Stimulated activated CD8-positive, alpha-beta memory T cell treated with anti-CD3 and anti-CD28 coated beads, Interleukin-4, amount 100 ng/mL, for 4 hours (primary cell): ENCODE data around the gene ALG3.

Source experiments
- DNase-seq, 2 donors: peaks; one replicate each; pipeline ENCODE4 v3.0.0-alpha.2; 2020; ENCODE audit warnings: low read depth in 2 of 2, low spot score in 1 of 2

Gene ALG3

DNA sequence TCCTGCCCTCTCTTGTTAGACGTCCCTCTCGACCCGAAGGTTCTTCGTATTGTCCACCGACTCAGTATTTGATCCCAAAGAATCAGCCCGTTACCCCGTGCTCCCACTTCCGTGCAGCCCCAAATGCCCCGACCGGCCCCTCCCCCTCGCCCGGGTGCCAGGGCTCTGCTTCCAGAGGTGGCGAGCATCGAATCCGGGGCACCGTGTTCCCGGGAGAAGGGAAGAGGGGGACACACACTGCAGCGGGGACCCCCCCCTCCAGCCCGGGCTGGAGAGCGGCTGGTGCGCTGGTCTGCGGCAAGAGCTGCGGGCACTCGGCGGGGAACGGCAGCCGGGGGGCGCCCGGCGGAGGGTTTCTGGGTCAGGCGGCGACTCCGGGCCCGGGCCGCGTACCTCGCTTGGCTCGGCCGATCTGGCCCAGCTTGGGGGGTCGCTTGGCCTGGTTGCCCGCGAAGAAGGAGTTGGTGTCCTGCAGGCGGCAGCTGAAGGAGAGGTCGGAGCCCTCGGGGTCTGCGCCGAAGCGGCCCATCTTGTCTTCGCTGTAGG, 12.0 kb upstream of the ALG3 start:
- DNase-seq: no peak

DNA sequence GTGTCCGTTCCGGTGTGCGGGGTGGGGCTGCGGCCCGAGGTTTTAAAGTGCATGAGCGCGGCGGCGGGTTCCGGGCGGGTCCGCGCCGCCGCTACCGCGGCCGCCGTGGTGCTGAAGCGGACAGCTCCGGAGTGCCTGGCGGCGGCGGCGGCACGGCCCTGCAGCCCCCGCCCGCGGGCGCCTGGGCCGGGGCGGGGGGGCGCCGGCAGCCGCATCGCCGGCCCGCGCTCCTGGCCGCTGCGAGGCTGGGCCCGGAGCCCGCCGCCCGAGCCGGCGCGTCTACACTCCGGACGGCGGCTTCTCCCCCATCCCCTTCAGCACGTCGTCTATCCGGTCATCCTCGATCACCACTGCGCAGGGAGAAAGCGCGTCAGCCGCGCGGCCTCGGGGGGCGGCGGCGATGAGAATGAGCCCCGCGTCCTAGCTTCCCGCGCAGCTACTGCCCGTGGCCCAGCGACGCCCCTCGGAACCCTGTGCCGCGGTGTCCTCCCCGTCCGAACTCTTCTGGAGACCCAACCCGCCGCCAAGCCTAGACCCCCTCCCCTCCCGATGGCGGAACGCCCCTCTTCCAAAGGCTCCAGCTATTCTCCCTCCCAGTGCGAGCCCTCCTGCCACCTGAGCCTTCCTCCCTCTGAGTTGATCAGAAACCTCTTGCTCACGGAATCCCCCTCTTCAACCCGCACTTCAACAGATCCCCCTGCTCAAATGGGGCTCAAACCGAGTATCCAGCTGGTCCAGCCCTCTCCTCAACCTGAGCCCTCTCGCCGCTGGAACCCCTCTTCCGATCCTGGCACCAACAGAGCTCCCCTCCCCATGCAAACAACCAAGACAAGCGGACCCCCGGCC, 11.3 kb upstream of the ALG3 start:
- DNase-seq: no peak

DNA sequence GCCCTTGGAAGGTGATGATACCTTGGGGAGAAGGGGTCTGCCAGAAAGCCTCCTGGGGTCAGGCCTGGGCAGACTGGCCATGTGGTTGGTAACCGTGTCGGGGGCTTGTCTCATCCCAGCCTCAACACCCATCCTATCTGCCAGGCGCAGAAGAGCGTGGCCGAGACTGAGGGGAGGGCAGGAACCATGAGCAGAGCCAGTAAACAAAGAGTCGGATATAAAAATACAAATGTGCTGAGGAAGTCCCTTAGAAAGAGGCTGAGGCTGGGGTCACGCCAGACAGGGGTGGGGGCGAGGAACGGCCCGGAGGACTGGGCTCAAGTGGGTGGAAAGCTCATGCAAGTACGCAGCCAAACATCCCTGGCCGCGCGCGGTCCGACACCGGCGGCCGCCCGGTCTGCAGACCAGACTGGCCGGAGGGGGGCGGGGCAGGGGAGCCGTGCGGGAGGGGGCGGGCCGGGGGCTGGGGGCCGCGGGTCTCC, 10.7 kb upstream of the ALG3 start:
- no peak for DNase-seq

DNA sequence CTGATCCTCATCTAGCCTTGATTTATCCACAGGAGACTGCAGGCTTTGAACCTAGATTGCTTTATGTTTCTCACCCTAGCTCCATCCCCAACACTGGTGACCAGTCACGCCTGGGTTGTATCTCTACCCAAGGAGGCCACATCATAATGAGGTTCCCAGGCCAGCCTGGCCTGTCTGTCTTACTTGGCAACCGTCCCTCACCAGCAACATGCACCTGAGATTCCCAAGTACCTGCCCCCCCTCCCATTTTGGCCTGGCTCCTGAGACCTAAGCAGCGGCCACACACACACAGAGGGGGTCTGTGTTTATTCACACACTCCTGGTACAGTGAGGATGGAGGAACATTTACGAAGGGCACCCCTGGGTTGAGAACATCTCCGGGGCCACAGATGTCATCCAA, 10.2 kb upstream of the ALG3 start:
- DNase-seq: no peak

DNA sequence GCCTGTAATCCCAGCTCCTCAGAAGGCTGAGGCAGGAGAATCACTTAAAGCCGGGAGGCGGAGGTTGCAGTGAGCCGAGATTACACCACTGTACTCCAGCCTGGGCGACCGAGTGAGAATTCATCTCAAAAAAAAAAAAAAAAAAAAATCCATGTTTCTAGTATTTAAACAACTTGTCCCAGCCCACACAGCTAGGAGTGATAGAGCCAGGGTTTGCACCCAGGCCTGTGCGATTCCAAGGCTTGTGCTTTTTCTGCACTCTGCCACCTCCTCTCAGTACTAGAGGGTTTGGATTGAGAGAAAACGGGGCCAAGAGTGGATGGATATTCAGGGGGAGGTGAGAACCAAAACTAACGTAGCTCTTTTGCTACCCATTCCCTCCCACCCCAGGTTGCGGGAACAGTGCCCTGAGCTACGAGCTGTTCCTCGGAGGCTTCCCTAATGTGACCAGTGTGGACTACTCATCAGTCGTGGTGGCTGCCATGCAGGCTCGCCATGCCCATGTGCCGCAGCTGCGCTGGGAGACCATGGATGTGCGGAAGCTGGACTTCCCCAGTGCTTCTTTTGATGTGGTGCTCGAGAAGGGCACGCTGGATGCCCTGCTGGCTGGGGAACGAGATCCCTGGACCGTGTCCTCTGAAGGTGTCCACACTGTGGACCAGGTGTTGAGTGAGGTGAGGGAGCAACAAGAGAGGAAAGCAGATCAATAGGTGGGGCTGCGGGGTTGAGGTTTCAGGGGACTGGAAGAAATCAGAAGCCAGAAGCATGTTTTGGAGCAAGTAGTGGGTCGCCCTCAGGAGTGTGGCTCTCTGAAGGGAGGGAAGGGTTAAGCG, 8.5 kb upstream of the ALG3 start:
- DNase-seq: no peak

DNA sequence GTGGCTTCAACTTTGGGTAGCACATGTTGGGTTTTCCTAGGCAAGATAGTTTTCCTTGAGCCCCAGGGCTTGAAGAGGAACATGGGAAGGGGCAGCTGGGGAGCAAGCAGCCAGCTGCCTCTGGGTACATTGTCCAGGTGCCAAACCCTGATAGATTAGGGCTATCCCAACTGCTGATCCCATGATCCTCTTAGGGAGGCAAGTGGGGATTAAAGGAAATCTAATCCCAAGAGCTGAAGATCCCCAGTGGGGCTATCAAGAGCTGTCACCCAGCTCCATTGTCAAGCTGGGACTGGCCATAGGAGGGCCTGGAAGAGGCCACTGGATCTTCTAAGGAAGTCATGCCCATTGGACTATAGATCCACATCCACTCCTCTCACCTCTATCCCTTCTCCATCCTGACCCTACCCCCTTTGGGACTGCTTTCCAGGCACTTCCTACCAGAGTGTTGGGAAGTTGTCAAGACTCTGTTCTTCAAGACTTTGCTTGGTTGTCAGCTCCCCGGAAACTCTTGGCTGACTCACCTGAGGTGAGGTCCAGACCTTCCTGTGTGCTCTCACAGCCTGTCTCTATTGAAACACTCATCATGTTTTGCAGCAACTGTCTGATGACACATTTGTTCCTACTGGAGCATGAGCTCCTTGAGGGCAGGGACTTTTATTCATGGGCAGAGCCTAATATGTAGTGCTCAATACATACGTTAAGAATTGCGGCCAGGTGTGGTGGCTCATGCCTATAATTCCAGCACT, 6.7 kb upstream of the ALG3 start:
- no peak for DNase-seq

- peak; percentile 84 for DNase-seq
Observed at GRCh38 chr3:184250167-184250828, 1.5 kb upstream of the ALG3 start.

GRCh38 chr3:184249412-184250166, 827 bp upstream of the ALG3 start, which contains the start of gene EEF1AKMT4:
TSS of gene EEF1AKMT4 (plus strand) at chr3:184249672. CDS start at chr3:184249695, 23 bp downstream.
- peak; percentile 87 to 93 for DNase-seq

- no peak for DNase-seq
Observed at GRCh38 chr3:184242297-184242685, 6.5 kb downstream of the ALG3 start.

DNA sequence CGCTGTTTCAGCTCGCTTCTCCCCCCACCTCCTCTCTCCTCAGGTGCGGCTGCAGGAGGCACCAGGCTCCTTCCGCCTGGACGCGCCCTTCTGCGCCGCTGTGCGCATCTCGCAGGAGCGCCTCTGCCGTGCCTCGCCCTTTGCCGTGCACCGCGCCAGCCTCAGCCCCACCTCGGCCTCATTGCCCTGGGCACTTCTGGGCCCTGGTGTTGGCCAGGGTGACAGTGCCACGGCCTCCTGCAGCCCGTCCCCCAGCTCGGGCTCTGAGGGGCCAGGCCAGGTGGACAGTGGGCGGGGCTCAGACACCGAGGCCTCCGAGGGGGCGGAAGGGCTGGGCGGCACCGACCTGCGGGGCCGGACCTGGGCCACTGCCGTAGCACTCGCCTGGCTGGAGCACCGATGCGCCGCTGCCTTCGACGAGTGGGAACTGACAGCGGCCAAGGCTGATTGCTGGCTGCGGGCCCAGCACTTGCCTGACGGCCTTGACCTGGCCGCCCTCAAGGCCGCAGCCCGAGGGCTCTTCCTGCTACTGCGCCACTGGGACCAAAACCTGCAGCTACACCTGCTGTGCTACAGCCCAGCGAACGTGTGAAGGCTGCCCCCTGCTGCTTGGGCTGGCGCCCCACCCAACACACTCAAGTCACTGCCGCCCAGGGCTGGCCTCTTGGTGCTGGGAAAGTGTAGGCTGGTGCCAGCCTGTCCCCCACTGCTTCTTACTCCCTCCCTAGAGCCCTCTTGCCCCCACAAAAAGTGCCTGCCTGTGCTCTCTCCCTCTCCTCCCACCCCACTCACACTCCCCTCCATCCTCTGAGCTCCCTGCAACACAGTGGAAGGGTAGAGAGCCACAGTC, 7.1 kb downstream of the ALG3 start:
- no peak for DNase-seq

DNA sequence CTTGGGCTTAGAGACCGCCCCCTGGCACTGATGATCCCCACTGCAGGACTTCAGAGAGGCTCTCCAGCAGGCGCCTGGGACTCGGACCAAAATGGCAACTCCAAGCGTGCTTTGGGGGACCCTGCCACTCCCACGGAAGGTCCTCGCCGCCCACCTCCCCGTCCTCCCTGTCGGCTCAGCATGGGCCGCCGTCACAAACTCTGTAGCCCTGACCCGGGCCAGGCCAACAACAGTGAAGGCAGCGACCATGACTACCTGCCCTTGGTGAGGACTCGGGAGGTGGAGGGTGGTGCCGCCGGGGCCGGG, 7.7 kb downstream of the ALG3 start:
- DNase-seq: no peak

DNA sequence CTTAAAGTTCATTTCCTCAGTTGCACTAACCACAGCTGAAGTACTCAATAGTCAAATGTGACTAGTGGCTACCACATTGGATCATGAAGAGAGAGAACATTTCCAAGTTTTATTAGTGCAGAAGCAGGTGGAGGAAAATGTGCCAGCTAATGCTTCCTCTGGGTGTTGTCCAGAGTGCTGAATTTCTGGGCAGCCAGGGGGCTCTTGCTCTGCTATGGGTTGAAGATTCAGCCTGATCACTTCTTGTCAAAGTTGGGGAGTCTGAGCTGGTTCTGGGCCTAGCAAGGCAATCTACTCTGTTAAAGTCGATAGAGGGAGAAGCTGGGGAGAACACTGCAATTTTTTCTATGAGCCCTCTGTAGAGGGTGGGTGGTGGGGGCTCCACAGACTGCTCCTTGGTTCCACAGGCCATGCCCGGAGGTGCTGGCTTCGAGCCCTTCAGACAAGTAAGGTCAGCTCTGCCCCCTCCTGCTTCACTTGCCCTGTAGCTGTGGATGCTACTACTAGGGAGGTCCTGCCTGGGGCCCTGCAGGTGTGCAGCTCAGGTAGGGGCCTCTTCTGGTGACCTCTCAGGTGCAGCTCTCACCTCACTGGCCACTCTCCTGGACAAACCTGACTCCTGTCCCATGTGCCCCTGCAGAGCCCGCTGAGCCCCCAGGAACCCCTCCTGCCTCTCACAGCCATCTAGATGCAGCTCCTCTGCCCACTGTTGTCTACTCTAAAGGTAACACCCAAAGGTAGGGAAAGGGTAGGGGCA, 8.2 kb downstream of the ALG3 start:
- DNase-seq: no peak

DNA sequence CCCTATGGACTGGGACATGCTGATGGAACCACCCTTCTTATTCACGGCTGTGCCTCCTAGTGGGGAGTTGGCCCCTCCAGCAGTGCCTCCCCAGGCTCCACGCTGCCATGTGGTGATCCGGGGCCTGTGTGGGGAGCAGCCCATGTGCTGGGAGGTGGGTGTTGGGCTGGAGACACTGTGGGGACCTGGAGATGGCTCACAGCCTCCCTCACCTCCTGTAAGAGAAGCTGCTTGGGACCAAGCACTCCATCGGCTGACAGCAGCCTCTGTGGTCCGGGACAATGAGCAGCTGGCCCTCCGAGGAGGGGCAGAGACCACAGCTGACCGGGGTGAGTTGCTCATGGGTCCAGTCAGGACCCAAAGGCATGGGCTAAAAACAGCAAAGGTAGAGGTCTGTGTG, 9.1 kb downstream of the ALG3 start:
- no peak for DNase-seq

DNA sequence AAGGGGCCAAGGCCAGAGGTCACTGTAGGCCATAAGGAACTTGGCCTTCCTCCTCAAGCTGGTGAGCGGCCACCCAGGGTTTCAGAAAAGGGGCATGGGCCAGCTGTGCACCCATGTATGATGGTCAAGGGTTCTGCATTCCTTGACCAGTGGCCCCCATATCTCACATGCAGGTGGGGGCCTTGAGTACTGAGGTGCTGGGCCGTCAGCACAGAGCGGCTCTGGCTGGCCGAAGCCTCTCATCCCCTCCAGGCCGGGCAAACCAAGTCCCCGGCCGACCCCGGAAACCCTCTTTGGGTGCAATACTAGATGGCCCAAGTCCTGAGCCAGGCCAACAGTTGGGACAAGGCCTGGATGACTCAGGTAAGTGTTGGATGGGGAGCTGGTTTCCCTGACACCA, 9.5 kb downstream of the ALG3 start:
- DNase-seq: no peak

DNA sequence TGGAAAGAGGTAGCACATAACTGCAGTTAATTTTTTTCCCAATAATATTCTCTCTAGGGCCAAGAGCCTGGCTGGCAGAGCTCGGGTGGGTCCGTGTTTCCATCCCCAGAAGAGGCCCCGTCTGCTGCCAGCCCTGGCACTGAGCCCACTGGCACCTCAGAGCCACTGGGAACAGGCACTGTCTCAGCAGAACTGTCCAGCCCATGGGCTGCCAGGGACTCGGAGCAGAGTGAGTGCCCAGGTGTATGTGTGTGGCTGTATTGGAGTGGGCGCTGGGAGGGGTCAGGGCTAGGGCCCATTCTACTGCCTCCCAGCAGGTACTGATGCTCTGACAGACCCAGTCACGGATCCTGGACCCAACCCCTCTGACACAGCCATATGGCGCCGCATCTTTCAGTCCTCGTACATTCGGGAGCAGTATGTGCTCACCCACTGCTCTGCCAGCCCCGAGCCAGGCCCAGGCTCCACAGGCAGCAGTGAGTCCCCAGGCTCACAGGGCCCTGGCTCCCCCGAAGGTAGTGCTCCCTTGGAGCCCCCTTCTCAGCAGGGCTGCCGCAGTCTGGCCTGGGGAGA, 10.4 kb downstream of the ALG3 start:
- no peak for DNase-seq

DNA sequence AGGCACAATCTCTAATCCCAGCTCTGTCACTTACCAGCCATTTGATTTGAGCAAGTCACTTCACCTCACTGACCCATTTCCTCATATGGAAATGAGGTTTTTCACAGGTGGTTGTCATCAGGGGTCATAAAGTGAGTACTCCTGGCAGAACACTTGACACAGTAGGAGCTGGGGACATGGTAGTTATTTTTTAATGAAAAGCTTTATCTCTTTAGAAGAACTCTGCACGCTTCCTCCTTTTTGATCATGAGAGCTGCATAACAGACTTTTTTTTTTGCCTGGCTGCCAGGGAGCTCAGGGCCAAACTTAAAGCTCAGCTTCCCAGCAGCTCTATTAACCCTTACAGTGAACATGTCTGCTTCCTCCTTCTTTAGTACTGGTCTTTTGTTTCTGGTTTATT, 11.0 kb downstream of the ALG3 start:
- no peak for DNase-seq

- DNase-seq: no peak
Observed at GRCh38 chr3:184237211-184237610, 11.6 kb downstream of the ALG3 start.

GRCh38 chr3:184236636-184237035, 12.1 kb downstream of the ALG3 start:
- no peak for DNase-seq
